ENCODE data around the gene CDK19. TPM values are rescaled to one million over a fixed set of nuclear protein-coding genes. Genes with fewer than 3 reads are reported as not detected.

CDK19 gene
- total and polyA plus RNA-seq, 2 of the 13 experiments (the other 11 are each of a cell fraction or from before 2014, with no cell fraction given), result 13.4 to 27.0 TPM

DNA sequence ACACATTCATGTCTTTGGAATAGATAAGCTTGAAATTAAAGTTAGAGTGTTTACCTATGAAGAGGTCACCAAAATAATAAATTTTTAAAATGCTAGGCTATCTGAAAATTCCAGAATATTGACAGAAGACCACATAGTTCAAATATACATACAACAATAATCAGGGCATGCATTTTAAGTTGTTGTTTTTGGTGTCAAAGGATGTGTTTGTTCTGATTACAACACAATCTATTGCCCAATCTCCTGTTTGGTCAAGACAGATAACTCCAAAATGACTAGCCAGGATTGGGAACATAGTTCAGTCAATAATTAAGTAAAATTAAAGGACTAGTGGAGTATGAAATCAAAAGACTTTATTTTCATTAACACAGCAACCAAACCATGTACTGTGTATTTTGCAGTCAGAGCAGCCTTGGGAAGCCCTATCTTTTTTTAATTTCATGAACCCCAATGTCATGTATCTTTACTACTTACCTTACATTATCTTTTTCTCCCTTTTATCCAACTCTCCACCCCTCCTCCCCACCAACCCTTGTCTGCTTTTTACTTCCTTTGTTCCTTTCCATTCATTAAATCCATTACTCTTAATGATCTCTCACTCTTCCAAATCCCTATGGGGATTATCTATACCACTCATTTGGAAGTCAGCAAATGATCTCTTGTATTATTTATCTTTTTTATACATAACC, 111.2 kb downstream of the CDK19 start (continued):
- TF ChIP-seq, protein P1, sequence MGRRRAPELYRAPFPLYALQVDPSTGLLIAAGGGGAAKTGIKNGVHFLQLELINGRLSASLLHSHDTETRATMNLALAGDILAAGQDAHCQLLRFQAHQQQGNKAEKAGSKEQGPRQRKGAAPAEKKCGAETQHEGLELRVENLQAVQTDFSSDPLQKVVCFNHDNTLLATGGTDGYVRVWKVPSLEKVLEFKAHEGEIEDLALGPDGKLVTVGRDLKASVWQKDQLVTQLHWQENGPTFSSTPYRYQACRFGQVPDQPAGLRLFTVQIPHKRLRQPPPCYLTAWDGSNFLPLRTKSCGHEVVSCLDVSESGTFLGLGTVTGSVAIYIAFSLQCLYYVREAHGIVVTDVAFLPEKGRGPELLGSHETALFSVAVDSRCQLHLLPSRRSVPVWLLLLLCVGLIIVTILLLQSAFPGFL (CRISPR knock-in tag; IDR thresholded peaks at IDR 0.05), result no peak
- peak; percentile 99 for TF ChIP-seq CEBPG (CRISPR knock-in tag; IDR thresholded peaks at IDR 0.05)
- no peak for TF ChIP-seq RELA (CRISPR knock-in tag; IDR thresholded peaks at IDR 0.05)
- peak; percentile 85 for TF ChIP-seq ELF3 (CRISPR knock-in tag; IDR thresholded peaks at IDR 0.05)
- TF ChIP-seq TEAD3 (CRISPR knock-in tag; optimal IDR thresholded peaks at IDR 0.05; ENCODE audit: borderline replicate concordance), result peak; percentile 86
- TF ChIP-seq MED1 (CRISPR knock-in tag; IDR thresholded peaks at IDR 0.05), result peak; percentile 92
- peak; percentile 81; the same call in 1 of the 2 replicates for TF ChIP-seq NCOR1 (IDR thresholded peaks at IDR 0.05; ENCODE audit: borderline replicate concordance, low read length)
- TF ChIP-seq, protein P2, sequence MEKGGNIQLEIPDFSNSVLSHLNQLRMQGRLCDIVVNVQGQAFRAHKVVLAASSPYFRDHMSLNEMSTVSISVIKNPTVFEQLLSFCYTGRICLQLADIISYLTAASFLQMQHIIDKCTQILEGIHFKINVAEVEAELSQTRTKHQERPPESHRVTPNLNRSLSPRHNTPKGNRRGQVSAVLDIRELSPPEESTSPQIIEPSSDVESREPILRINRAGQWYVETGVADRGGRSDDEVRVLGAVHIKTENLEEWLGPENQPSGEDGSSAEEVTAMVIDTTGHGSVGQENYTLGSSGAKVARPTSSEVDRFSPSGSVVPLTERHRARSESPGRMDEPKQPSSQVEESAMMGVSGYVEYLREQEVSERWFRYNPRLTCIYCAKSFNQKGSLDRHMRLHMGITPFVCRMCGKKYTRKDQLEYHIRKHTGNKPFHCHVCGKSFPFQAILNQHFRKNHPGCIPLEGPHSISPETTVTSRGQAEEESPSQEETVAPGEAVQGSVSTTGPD (CRISPR knock-in tag; IDR thresholded peaks at IDR 0.05), result no peak
- TF ChIP-seq THAP11 (CRISPR knock-in tag; IDR thresholded peaks at IDR 0.05), result peak; percentile 74
- peak; percentile 86 for TF ChIP-seq CREM (IDR thresholded peaks at IDR 0.05)
- TF ChIP-seq CREM (CRISPR knock-in tag; IDR thresholded peaks at IDR 0.05), result no peak
- no peak for TF ChIP-seq ZNF605 (CRISPR knock-in tag; IDR thresholded peaks at IDR 0.05)
- no peak for TF ChIP-seq GLI4 (CRISPR knock-in tag; IDR thresholded peaks at IDR 0.05; ENCODE audit: borderline replicate concordance)
- TF ChIP-seq ZNF720 (CRISPR knock-in tag; IDR thresholded peaks at IDR 0.05), result no peak
- TF ChIP-seq SMC3 (IDR thresholded peaks at IDR 0.05; ENCODE audit: low read length), result peak; percentile 44; the same call in 1 of the 2 replicates
- TF ChIP-seq SIX1 (CRISPR knock-in tag; IDR thresholded peaks at IDR 0.05; ENCODE audit: borderline replicate concordance), result peak; percentile 89; the same call in 1 of the 2 replicates
- peak; percentile 91 for TF ChIP-seq RCOR2 (CRISPR knock-in tag; IDR thresholded peaks at IDR 0.05)
- TF ChIP-seq, protein P3, sequence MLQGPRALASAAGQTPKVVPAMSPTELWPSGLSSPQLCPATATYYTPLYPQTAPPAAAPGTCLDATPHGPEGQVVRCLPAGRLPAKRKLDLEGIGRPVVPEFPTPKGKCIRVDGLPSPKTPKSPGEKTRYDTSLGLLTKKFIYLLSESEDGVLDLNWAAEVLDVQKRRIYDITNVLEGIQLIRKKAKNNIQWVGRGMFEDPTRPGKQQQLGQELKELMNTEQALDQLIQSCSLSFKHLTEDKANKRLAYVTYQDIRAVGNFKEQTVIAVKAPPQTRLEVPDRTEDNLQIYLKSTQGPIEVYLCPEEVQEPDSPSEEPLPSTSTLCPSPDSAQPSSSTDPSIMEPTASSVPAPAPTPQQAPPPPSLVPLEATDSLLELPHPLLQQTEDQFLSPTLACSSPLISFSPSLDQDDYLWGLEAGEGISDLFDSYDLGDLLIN (CRISPR knock-in tag; IDR thresholded peaks at IDR 0.05; ENCODE audit: borderline replicate concordance), result no peak
- TF ChIP-seq, protein P4, sequence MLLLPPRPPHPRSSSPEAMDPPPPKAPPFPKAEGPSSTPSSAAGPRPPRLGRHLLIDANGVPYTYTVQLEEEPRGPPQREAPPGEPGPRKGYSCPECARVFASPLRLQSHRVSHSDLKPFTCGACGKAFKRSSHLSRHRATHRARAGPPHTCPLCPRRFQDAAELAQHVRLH (CRISPR knock-in tag; IDR thresholded peaks at IDR 0.05; ENCODE audit: borderline replicate concordance, low read depth), result no peak
- TF ChIP-seq, protein P5, sequence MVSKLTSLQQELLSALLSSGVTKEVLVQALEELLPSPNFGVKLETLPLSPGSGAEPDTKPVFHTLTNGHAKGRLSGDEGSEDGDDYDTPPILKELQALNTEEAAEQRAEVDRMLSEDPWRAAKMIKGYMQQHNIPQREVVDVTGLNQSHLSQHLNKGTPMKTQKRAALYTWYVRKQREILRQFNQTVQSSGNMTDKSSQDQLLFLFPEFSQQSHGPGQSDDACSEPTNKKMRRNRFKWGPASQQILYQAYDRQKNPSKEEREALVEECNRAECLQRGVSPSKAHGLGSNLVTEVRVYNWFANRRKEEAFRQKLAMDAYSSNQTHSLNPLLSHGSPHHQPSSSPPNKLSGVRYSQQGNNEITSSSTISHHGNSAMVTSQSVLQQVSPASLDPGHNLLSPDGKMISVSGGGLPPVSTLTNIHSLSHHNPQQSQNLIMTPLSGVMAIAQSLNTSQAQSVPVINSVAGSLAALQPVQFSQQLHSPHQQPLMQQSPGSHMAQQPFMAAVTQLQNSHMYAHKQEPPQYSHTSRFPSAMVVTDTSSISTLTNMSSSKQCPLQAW (CRISPR knock-in tag; IDR thresholded peaks at IDR 0.05), result no peak
- TF ChIP-seq HMGA1 (CRISPR knock-in tag; conservative IDR thresholded peaks at IDR 0.05), result no peak
- TF ChIP-seq KAT2B (IDR thresholded peaks at IDR 0.05; ENCODE audit: borderline replicate concordance, low read depth, low read length), result no peak
- TF ChIP-seq ZFP62 (CRISPR knock-in tag; IDR thresholded peaks at IDR 0.05), result no peak
- TF ChIP-seq PHF5A (CRISPR knock-in tag; IDR thresholded peaks at IDR 0.05; ENCODE audit: low read depth, unreplicated experiment), result no peak
- TF ChIP-seq, protein P6, sequence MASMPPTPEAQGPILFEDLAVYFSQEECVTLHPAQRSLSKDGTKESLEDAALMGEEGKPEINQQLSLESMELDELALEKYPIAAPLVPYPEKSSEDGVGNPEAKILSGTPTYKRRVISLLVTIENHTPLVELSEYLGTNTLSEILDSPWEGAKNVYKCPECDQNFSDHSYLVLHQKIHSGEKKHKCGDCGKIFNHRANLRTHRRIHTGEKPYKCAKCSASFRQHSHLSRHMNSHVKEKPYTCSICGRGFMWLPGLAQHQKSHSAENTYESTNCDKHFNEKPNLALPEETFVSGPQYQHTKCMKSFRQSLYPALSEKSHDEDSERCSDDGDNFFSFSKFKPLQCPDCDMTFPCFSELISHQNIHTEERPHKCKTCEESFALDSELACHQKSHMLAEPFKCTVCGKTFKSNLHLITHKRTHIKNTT (CRISPR knock-in tag; IDR thresholded peaks at IDR 0.05), result no peak
- no peak for TF ChIP-seq ZNF782 (CRISPR knock-in tag; IDR thresholded peaks at IDR 0.05; ENCODE audit: borderline replicate concordance)

Measured in HepG2 (cell line).